OCI-LY1 (cell line): ENCODE measurements around the gene PRKAR1A.
"Not testable (repeated sequence)": the region's sequence is repeated elsewhere in the genome, so short reads cannot be mapped to it uniquely, and the experiment has no call there.

ENCODE experiments used
- H2AFZ ChIP-seq: fragments of 200-600 bp; sonication (generic), shearing (Covaris generic); 2 replicates; pipeline ENCODE4 v1.6.0; 2014; ENCODE audit warnings: antibody characterized with exemption, mild to moderate bottlenecking, low read length
- H3F3A ChIP-seq: fragments of 200-600 bp; sonication (generic), shearing (Covaris generic); 2 replicates; pipeline ENCODE4 v1.6.0; 2014; ENCODE audit warnings: mild to moderate bottlenecking, antibody characterized with exemption, low read length, moderate library complexity; ENCODE audit not compliant: insufficient read depth
- H3K27ac ChIP-seq: fragments of 200-600 bp; sonication (generic); 2 replicates; pipeline ENCODE4 v1.5.1; 2014; ENCODE audit warnings: low read length, mixed run types, mild to moderate bottlenecking, low read depth; ENCODE audit not compliant: poor library complexity, severe bottlenecking
- H3K27me3 ChIP-seq: fragments of 200-600 bp; sonication (generic); 2 replicates; pipeline ENCODE4 v1.6.0; 2014; ENCODE audit warnings: antibody characterized with exemption, mild to moderate bottlenecking, low read length, moderate library complexity; ENCODE audit not compliant: insufficient read depth
- H3K36me3 ChIP-seq: fragments of 200-600 bp; sonication (generic); 2 replicates; pipeline ENCODE4 v1.6.1; 2014; ENCODE audit warnings: mild to moderate bottlenecking, antibody characterized with exemption, low read length, moderate library complexity, mixed read lengths; ENCODE audit not compliant: insufficient read depth
- H3K4me1 ChIP-seq: fragments of 200-600 bp; sonication (generic); 2 replicates; pipeline ENCODE4 v1.5.1; 2014; ENCODE audit warnings: mild to moderate bottlenecking, low read length, moderate library complexity; ENCODE audit not compliant: insufficient read depth, severe bottlenecking
- H3K4me2 ChIP-seq: fragments of 200-600 bp; sonication (generic), shearing (Covaris generic); 2 replicates; pipeline ENCODE4 v1.6.1; 2014; ENCODE audit warnings: low read length
- H3K4me3 ChIP-seq: fragments of 200-600 bp; sonication (generic); 2 replicates; pipeline ENCODE4 v1.5.1; 2014; ENCODE audit warnings: low read length, low read depth, mild to moderate bottlenecking, mixed read lengths; ENCODE audit not compliant: poor library complexity, severe bottlenecking
- H3K79me2 ChIP-seq: fragments of 200-600 bp; shearing (Covaris generic); 2 replicates; pipeline ENCODE4 v1.6.1; 2016; ENCODE audit warnings: mixed run types, low read length, mixed read lengths; ENCODE audit not compliant: insufficient read depth
- H3K9ac ChIP-seq: fragments of 200-600 bp; sonication (generic), shearing (Covaris generic); 2 replicates; pipeline ENCODE4 v1.6.1; 2014; ENCODE audit warnings: mild to moderate bottlenecking, low read length, mixed read lengths
- H3K9me2 ChIP-seq: fragments of 200-600 bp; sonication (generic), shearing (Covaris generic); 2 replicates; pipeline ENCODE4 v1.6.1; 2014; ENCODE audit warnings: low read depth, mild to moderate bottlenecking, low read length, mixed read lengths
- H3K9me3 ChIP-seq: fragments of 200-600 bp; shearing (Covaris generic); 2 replicates; pipeline ENCODE4 v1.6.1; 2014; ENCODE audit warnings: low read length, mixed read lengths
- H4K20me1 ChIP-seq: fragments of 200-600 bp; sonication (generic), shearing (Covaris generic); 2 replicates; pipeline ENCODE4 v1.6.0; 2016; ENCODE audit warnings: mild to moderate bottlenecking, low read length; ENCODE audit not compliant: insufficient read depth
- EZH2 ChIP-seq: fragments of 200-600 bp; sonication (generic), shearing (Covaris generic); IDR thresholded peaks from 2 replicates; pipeline ENCODE4 v1.8.0; 2017; ENCODE audit warnings: borderline replicate concordance, mixed run types, mild to moderate bottlenecking, antibody characterized with exemption, low read length, moderate library complexity, mixed read lengths
- TF ChIP-seq, protein P1 (sequence below): fragments of 200-600 bp; sonication (generic), shearing (Covaris generic); IDR thresholded peaks from 2 replicates; pipeline ENCODE4 v1.5.1; 2017; ENCODE audit warnings: mild to moderate bottlenecking, antibody characterized with exemption, low read length, moderate library complexity, mixed read lengths

Gene PRKAR1A

DNA sequence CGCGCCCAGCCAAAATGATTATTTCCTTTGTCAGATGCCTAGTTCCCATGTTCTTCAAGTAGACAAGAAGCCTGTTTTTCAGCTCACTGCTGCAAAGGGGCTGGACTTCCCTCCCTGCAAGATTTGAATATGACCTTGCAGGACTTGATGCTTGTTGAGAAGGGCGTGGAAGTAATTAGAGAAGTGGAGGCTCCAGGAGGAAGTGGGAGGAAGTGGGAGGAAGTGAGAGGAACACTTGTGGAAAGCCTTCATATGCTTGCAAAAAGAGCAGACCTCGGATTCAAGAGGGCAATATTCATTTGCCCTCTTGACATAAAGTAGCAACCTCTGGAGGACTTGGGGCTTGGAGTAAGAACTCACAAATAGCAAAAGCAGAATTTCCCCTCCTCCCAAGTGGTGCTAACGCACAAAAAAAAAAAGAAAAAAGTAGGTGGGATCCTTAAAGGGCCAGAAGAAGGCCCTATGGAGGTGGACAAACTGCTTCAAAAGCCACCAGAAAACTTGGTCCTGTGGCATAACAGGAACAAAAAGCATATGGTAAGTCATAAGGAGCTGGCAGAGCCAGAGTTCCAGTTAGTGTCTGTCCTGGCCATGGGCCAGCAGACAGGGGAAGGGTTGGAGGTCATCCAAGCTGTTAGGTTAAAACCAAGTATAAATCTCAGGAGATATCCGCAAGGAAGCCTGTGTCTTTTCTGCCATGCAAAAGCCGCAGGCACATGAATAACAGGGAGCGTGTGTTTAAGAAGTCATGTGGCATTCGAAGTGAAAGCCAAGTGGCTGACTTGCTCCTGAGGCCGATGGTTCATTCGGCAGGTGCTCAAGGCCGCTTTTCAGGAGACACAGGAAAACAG, 20.6 kb upstream of the PRKAR1A start:
- Histone ChIP-seq H3K9ac (peak overlapping the region; percentile 55; the same call in 1 of the 2 replicates), H3F3A (peaks cover 8% of the 10 kb centered on the region; the same call in 1 of the 2 replicates), H3K27ac (peak overlapping the region; percentile 93), H3K4me2 (peak overlapping the region; percentile 24), H4K20me1 (no peaks in the 10 kb centered on the region), H3K9me2 (no peaks in the 10 kb centered on the region), H3K36me3 (no peaks in the 10 kb centered on the region), H3K27me3 (no peaks in the 10 kb centered on the region), H3K79me2 (no peaks in the 10 kb centered on the region), H3K4me1 (peaks cover 57% of the 10 kb centered on the region), H3K4me3 (no peak overlapping the region), H2AFZ (no peak overlapping the region), H3K9me3 (no peaks in the 10 kb centered on the region)
- TF ChIP-seq, protein P1, sequence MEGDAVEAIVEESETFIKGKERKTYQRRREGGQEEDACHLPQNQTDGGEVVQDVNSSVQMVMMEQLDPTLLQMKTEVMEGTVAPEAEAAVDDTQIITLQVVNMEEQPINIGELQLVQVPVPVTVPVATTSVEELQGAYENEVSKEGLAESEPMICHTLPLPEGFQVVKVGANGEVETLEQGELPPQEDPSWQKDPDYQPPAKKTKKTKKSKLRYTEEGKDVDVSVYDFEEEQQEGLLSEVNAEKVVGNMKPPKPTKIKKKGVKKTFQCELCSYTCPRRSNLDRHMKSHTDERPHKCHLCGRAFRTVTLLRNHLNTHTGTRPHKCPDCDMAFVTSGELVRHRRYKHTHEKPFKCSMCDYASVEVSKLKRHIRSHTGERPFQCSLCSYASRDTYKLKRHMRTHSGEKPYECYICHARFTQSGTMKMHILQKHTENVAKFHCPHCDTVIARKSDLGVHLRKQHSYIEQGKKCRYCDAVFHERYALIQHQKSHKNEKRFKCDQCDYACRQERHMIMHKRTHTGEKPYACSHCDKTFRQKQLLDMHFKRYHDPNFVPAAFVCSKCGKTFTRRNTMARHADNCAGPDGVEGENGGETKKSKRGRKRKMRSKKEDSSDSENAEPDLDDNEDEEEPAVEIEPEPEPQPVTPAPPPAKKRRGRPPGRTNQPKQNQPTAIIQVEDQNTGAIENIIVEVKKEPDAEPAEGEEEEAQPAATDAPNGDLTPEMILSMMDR: no peak
- no peak for TF ChIP-seq EZH2

DNA sequence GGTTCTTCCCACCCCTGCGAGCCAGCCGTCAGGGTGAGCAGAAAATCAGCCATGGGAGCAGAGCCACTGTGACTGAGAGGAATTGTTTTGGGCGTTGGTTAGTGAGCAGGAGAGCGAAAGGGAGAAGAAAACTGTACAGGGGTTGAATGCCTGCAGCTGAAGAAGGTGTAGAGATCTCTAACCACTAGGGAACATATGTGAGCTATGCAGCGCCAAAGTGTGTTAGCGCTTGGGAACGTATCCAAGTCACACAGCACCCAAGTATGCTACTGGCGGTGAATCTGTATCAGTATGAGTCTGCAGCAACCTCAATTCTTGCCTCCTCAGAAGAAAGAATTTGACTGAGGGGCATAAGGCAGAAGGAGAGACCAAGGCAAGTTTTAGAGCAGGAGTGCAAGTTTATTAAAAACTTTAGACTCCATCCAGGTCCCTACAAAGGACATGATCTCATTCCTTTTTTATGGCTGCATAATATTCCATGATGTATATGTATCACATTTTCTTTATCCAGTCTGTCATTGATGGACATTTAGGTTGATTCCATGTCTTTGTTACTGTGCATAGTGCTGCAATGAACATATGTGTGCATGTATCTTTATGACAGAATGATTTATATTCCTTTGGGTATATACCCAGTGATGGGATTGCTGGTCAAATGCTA, 19.7 kb upstream of the PRKAR1A start:
- H3K36me3 ChIP-seq, H3K9me3 ChIP-seq, H3K27me3 ChIP-seq, H3K79me2 ChIP-seq, H4K20me1 ChIP-seq, H3F3A ChIP-seq, H3K4me3 ChIP-seq, H3K9me2 ChIP-seq, H3K4me2 ChIP-seq, H3K9ac ChIP-seq, H2AFZ ChIP-seq: not testable (repeated sequence)
- H3K4me1 ChIP-seq: peaks cover 57% of the 10 kb centered on the region
- H3K27ac ChIP-seq: peak overlapping the region; percentile 93

DNA sequence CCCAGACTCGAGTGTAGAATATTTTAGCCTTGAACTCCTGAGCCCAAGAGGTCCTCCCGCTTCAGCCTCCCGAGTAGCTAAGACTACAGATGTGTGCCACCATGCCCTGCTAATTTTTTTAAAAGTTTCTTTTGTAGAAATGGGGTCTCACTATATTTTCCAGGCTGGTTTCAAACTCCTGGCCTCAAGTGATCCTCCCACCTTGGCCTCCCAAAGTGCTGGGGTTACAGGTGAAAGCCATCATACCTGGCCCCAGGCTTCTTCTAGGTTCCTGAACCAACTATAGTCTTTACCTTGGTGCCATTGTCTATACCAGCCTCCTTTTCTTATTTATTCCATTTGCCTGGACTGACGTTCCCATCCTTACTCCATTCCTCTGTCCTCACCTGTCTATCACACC, 17.1 kb upstream of the PRKAR1A start:
- Histone ChIP-seq H3K9ac (no peak overlapping the region), H3K27ac (peak overlapping the region; percentile 75), H2AFZ (no peak overlapping the region), H3K4me3 (no peak overlapping the region), H3F3A (peaks cover 17% of the 10 kb centered on the region; the same call in 1 of the 2 replicates), H3K9me2 (no peaks in the 10 kb centered on the region), H3K27me3 (no peaks in the 10 kb centered on the region), H3K36me3 (no peaks in the 10 kb centered on the region), H3K4me2 (no peak overlapping the region), H4K20me1 (no peaks in the 10 kb centered on the region), H3K4me1 (peaks cover 62% of the 10 kb centered on the region), H3K79me2 (no peaks in the 10 kb centered on the region), H3K9me3 (no peaks in the 10 kb centered on the region)
- no peak for TF ChIP-seq EZH2
- TF ChIP-seq, protein P1: no peak
